GM19452 (cell line): ENCODE data around the gene PPFIBP2.

Source experiments
- ATAC-seq: cut with Tn5 transposase; IDR thresholded peaks from one replicate; pipeline ENCODE4 v1.9.1; 2021; ENCODE audit not compliant: unreplicated experiment

The PPFIBP2 gene

GRCh38 chr11:7621090-7621489 is 107.3 kb downstream of the PPFIBP2 start:
- no peak for ATAC-seq

- ATAC-seq, result no peak
These were observed 107.8 kb downstream of the PPFIBP2 start for GRCh38 chr11:7621554-7621953.

GRCh38 chr11:7622721-7623120 is 108.9 kb downstream of the PPFIBP2 start:
- ATAC-seq, result no peak

GRCh38 chr11:7628660-7629059 is 114.9 kb downstream of the PPFIBP2 start:
- no peak for ATAC-seq

GRCh38 chr11:7630002-7630401 is 116.2 kb downstream of the PPFIBP2 start:
- ATAC-seq, result no peak

- ATAC-seq, result no peak
These were observed 118.4 kb downstream of the PPFIBP2 start for GRCh38 chr11:7632211-7632610.

DNA sequence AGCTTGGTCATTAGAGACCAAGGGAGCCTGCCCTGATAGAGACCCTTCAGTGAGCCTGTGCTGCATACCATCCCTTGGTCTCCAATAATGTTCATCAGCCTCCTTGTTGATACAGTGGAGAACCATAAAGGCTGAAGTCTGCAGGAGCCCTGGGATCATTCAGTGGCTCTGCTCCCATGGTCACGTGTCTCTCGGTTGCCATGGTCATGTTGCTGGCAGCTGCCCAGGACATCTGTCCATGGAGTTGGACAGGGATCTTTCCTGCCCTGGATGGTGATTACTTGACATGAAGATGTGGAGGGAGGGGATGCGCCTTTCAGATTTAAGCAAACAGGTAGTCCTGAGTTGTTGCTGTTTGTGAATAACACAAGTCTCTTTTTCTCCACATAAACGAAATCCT is 121.3 kb downstream of the PPFIBP2 start:
- ATAC-seq, result no peak

DNA sequence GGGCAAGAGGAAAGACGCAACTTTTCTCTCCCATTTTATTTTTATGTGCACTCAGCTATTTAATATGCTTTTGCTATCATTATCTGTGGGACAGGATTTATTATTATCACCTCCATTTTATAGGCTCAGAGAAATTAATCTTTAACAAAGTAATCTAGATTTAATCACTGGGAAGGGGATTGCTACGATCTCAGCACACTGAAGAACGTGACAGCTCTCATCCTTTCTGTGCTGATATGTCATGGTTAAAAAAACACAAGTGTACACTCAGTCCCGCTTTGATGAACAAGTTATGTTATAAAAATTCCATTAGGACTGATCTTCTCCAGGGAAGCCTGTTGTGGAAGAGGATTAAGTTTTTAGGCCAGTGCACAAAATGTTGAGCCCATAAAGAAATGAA is 121.9 kb downstream of the PPFIBP2 start:
- ATAC-seq, result no peak

GRCh38 chr11:7636350-7636749 is 122.6 kb downstream of the PPFIBP2 start:
- ATAC-seq, result no peak

DNA sequence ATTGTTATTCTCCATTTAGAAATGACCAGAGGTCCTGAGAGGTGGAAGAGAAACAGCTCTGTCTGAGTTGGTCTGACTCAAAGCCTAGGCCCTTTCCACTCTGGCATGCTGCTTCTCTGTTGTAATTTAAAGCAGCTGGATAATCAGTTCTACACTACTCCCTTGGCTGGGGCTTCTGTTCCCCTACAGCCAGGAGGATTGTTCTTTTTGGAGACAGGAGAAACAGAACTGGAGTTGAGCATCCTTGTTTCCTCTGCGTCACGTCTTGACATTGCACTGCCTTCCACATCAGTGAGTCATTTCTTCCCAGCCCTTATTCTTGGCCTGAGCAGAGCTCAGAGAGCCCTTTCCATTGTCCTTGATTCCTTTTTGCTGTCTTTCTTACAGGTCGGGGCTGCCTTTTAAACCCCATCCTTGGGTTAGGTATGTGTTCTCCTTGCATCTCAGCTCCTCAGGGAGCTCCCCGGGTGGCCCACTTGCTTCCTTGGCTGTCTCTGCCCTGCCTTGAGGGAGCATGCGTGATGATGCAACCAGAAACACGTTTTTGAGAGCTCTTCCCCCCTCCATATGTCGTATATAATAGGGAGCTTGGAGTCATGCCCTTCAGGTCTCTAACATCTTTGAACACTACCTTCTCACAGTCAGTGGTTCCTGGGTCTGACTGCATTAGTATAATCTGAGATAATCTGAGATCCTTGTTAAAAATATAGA is 123.8 kb downstream of the PPFIBP2 start:
- no peak for ATAC-seq

GRCh38 chr11:7638710-7639642 is 125.2 kb downstream of the PPFIBP2 start:
- peak; percentile 71 for ATAC-seq

- no peak for ATAC-seq
These were observed 125.8 kb downstream of the PPFIBP2 start for GRCh38 chr11:7639643-7640025.

DNA sequence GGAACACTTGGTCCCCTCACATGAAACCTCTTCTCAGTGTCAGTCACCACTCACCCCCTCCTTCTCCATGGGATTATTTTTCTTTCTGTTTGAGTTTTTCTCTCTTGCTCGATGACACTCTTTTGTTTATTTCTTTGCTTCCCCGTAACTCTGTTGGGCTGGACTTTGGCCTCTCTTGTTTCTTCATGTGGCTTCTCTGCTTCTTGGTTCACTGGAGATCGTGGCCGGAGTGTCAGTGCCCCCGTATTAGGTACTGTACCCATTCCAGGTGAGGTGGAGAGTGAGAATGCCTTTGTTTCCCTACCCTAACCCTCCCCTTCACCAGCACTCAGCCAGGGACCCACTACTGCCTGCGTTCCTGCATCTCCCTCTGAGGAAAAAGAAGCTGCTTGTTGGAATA is 127.0 kb downstream of the PPFIBP2 start:
- no peak for ATAC-seq

- no peak for ATAC-seq
These were observed 128.9 kb downstream of the PPFIBP2 start for GRCh38 chr11:7642747-7643146.

DNA sequence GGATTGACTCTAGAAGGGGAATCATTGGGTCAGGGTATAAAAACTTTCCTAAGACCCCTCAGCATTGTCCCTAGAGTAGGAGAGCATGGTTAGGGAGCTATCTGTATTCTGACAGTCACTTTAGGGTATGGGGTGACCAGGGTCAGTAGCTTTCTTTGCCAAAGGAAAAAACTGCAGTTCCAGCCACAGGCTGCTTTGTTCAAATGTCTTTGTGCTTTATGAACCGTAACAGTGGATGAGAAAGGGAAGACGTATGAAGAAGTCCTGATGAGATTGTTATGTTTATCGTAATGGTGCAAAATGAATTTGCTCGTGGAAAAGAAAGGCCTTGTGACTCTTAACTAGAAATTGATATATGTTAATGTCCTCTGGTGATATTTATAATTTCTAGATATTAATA is 129.5 kb downstream of the PPFIBP2 start:
- ATAC-seq, result no peak

- no peak for ATAC-seq
These were observed 131.4 kb downstream of the PPFIBP2 start for GRCh38 chr11:7645206-7645605.

DNA sequence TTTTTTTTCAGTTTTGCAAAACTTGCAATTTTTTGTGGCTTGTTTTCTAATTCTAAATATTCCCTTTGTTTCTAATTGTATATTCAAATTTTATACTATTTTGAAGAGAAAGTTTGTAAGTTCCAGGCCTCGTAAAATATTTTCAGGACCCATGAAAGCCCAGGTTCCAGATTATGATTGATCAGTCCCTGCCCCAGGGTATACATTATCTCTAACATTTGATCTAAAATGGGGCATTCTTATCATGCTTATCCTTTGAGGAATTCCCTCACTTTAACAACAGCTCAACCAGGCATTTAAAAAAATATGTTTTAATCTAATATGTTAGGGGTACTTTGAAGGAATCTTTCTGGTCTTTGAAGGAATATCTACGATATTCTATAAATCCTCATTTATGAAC is 133.1 kb downstream of the PPFIBP2 start:
- ATAC-seq, result no peak

- ATAC-seq, result no peak
These were observed 134.5 kb downstream of the PPFIBP2 start for GRCh38 chr11:7648264-7648663.

DNA sequence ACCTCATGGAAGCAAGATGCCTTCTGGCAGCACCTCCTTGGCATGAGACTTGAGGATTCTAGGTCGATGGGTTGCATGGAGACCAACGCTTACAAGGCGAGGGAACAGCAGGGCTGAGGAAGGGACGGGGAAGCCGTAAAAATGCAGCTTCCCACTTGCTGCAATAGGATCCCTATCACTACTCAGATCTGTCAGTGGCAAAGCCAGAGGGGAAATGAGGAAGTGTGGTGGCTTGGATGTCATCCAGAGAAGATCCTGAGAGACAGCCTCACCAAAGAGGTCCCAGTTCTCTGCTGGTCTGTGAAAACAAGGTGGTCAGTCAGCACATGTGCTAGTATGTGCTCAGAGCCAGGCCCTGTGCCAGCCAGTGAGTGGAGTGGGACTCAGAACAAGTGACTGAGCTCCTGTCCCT is 137.3 kb downstream of the PPFIBP2 start:
- ATAC-seq, result no peak

GRCh38 chr11:7651700-7652099 is 137.9 kb downstream of the PPFIBP2 start:
- ATAC-seq, result no peak

- ATAC-seq, result no peak
These were observed 140.5 kb downstream of the PPFIBP2 start for GRCh38 chr11:7654195-7654705.
